Measurements from ENCODE around the gene ARNT2. TPM values are rescaled to one million over a fixed set of nuclear protein-coding genes. Genes with fewer than 3 reads are reported as not detected.
A peak's percentile ranks its signal among the peaks of the same experiment; 100 is the strongest.

ARNT2 gene
- total and polyA plus RNA-seq, 3 donors from 2014 or later: 34.3 to 58.7 (median 50.2) TPM

GRCh38 chr15:80572337-80572736, 168.2 kb downstream of the ARNT2 start:
- intact Hi-C loops (cut with DNase I; ENCODE audit: low total_unique reads): loop anchor here (5.0 kb wide), 1 partner anchor 205 kb away; the partner anchor contains the start of gene CEMIP
- no peak overlapping the region for H3K4me3 ChIP-seq
- peaks cover 10% of the 10 kb centered on the region for H3K4me1 ChIP-seq
- no peaks in the 10 kb centered on the region for H3K36me3 ChIP-seq (ENCODE audit: low read depth, missing control alignments)
- no peak overlapping the region for H3K27ac ChIP-seq
- no peaks in the 10 kb centered on the region for H3K9me3 ChIP-seq
- 71 to 75% methylated on average over 3 of the region's 3 CpGs for WGBS, 2 donors
- TF ChIP-seq POLR2A (IDR thresholded peaks at IDR 0.05) (no peak), CTCF (IDR thresholded peaks at IDR 0.05) (no peak)
- no peaks in the 10 kb centered on the region for H3K27me3 ChIP-seq
- peak; percentile 60 for DNase-seq

GRCh38 chr15:80573606-80574005, 169.4 kb downstream of the ARNT2 start:
- Histone ChIP-seq H3K9me3 (no peaks in the 10 kb centered on the region), H3K4me1 (peaks cover 16% of the 10 kb centered on the region), H3K27ac (no peak overlapping the region), H3K4me3 (no peak overlapping the region), H3K36me3 (ENCODE audit: low read depth, missing control alignments) (no peaks in the 10 kb centered on the region), H3K27me3 (no peaks in the 10 kb centered on the region)
- 86 to 92% methylated on average over 4 of the region's 4 CpGs for WGBS, 2 donors
- TF ChIP-seq POLR2A (IDR thresholded peaks at IDR 0.05) (no peak), CTCF (IDR thresholded peaks at IDR 0.05) (no peak)
- no peak for DNase-seq
- intact Hi-C loops (cut with DNase I; ENCODE audit: low total_unique reads): loop anchor here (5.0 kb wide), 1 partner anchor 204 kb away; the partner anchor contains the start of gene CEMIP

GRCh38 chr15:80574590-80574989, 170.4 kb downstream of the ARNT2 start:
- 81 to 85% methylated on average over 6 of the region's 6 CpGs for WGBS, 2 donors
- Histone ChIP-seq H3K27ac (no peak overlapping the region), H3K4me1 (peaks cover 16% of the 10 kb centered on the region), H3K27me3 (no peaks in the 10 kb centered on the region), H3K9me3 (no peaks in the 10 kb centered on the region), H3K4me3 (no peak overlapping the region), H3K36me3 (ENCODE audit: low read depth, missing control alignments) (no peaks in the 10 kb centered on the region)
- DNase-seq: no peak
- intact Hi-C loops (cut with DNase I; ENCODE audit: low total_unique reads): loop anchor here (5.0 kb wide), 1 partner anchor 203 kb away; the partner anchor contains the start of gene CEMIP
- TF ChIP-seq CTCF (IDR thresholded peaks at IDR 0.05) (no peak), POLR2A (IDR thresholded peaks at IDR 0.05) (no peak)

GRCh38 chr15:80576519-80577090, 172.4 kb downstream of the ARNT2 start:
- intact Hi-C loops (cut with DNase I; ENCODE audit: low total_unique reads): no loop called here

More at GRCh38 chr15:80576519-80577090, 172.4 kb downstream of the ARNT2 start:
- H3K36me3 ChIP-seq (ENCODE audit: low read depth, missing control alignments): no peaks in the 10 kb centered on the region
- DNase-seq: no peak
- TF ChIP-seq CTCF (IDR thresholded peaks at IDR 0.05): no peak
- TF ChIP-seq POLR2A (IDR thresholded peaks at IDR 0.05): no peak
- no peak overlapping the region for H3K27ac ChIP-seq
- H3K4me1 ChIP-seq: peaks cover 16% of the 10 kb centered on the region
- no peaks in the 10 kb centered on the region for H3K27me3 ChIP-seq
- H3K9me3 ChIP-seq: no peaks in the 10 kb centered on the region
- 96 to 97% methylated on average over 10 to 12 of the region's 12 CpGs for WGBS, 2 donors
- no peak overlapping the region for H3K4me3 ChIP-seq

Measured in testis (tissue), 3 donors.